GM12891 (cell line): Measurements from ENCODE around the gene HMGN5.

Experiments used
- DNase-seq: peaks from one replicate; pipeline ENCODE4 v3.0.0; 2011; ENCODE audit warnings: low spot score; ENCODE audit not compliant: insufficient read length
- FAIRE-seq: peaks from 2 replicates; lab custom pipeline; 2011; peaks lifted over from hg19 to GRCh38; lab: Jason Lieb, UNC
- PAX5 ChIP-seq: IDR thresholded peaks from 2 replicates; pipeline ENCODE4 v1.6.1; 2011; ENCODE audit warnings: low read length, moderate library complexity, mild to moderate bottlenecking; ENCODE audit not compliant: insufficient read depth, severe bottlenecking
- POLR2A ChIP-seq: IDR thresholded peaks from 2 replicates; pipeline ENCODE4 v1.6.1; 2011; ENCODE audit warnings: low read depth, low read length, control low read depth
- POLR2AphosphoS5 ChIP-seq: IDR thresholded peaks from 2 replicates; pipeline ENCODE4 v1.6.1; 2011; ENCODE audit warnings: low read depth, low read length, control low read depth
- POU2F2 ChIP-seq: IDR thresholded peaks from 2 replicates; pipeline ENCODE4 v1.6.1; 2011; ENCODE audit warnings: low read depth, mild to moderate bottlenecking, control low read depth, low read length, moderate library complexity
- SPI1 ChIP-seq: IDR thresholded peaks from 2 replicates; pipeline ENCODE4 v1.6.1; 2011; ENCODE audit warnings: low read depth, low read length, control low read depth
- TAF1 ChIP-seq: IDR thresholded peaks from 2 replicates; pipeline ENCODE4 v1.6.1; 2011; ENCODE audit warnings: low read depth, low read length, control low read depth

HMGN5 gene

GRCh38 chrX:81208916-81209315, 7.2 kb upstream of the HMGN5 start:
- DNase-seq (no peak), FAIRE-seq (no peak)
- TF ChIP-seq TAF1: no peak
- TF ChIP-seq PAX5: no peak
- TF ChIP-seq POU2F2: no peak
- no peak for TF ChIP-seq POLR2AphosphoS5
- no peak for TF ChIP-seq POLR2A
- no peak for TF ChIP-seq SPI1

DNA sequence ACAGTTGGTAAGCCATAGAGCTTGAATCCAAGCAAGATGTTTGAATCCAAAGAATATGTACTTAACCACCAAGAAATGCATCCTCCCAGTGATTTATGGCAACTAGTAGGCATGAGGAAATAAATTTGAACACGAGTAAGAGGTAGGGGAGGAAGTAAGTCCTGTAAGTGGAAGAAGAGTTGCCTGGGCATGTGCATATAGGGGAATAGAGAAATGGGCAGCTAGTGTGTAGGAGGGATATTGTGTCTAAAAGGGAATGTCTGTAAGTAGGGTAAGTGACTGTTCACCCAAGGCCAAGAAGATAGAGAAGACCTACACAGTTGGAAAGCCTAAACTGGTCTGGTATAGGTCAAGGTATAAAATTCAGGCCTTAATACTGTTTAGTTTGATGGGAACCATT, 4.8 kb upstream of the HMGN5 start:
- no peak for TF ChIP-seq POU2F2
- TF ChIP-seq POLR2AphosphoS5: no peak
- TF ChIP-seq TAF1: no peak
- TF ChIP-seq SPI1: 0 out of 2 replicates have a peak, but pooled peaks have one; percentile 7
- no peak for TF ChIP-seq PAX5
- no peak for TF ChIP-seq POLR2A

DNA sequence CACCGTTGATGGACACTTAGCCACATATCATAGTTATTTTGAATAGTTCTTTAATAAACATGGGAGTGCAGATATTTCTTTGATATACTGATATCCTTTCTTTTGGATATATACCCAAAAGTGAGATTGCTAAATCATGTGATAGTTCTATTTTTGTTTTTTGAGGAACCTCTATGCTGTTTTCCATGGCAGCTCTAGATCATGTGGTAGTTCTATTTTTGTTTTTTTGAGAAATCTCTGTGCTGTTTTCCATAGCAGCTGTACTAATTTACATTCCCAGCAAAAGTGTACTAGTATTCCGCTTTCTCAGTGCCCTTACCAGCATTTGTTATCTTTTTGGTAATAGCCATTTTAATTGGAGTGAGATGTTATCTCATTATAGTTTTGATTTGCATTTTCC, 3.8 kb upstream of the HMGN5 start:
- no peak for TF ChIP-seq POU2F2
- TF ChIP-seq TAF1: no peak
- TF ChIP-seq POLR2A: no peak
- TF ChIP-seq POLR2AphosphoS5: no peak
- TF ChIP-seq PAX5: no peak
- no peak for TF ChIP-seq SPI1
- FAIRE-seq (no peak), DNase-seq (no peak)

More for the DNA sequence above, 4.8 kb upstream of the HMGN5 start:
- DNase-seq: no peak
- no peak for FAIRE-seq

- TF ChIP-seq POLR2AphosphoS5 (no peak), POU2F2 (no peak), TAF1 (no peak), POLR2A (no peak), SPI1 (no peak), PAX5 (no peak)
- FAIRE-seq: no peak
Observed at GRCh38 chrX:81202943-81203342, 1.2 kb upstream of the HMGN5 start.

DNA sequence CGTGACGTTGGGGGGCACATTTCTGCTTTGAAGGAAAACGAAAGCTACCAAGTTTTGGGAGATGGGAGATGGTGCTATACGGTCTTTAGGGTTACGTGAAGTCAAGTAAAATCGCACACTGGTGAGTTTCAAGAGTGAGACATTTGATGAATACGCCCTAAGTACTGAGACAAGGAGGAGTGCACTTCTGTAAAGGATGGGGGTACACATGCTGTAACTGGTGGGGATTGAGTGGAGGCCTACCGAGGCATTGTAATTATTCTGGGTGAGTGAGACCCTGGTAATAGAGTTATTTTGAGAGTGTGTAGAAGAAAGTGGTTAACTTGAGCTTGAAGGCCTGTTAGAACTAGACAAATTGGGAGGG, 725 bp upstream of the HMGN5 start:
- peak; percentile 56 for FAIRE-seq
- no peak for DNase-seq
- TF ChIP-seq TAF1 (no peak), POU2F2 (no peak), POLR2AphosphoS5 (no peak), PAX5 (no peak), SPI1 (no peak), POLR2A (no peak; the same call in 1 of the 2 replicates)

More at GRCh38 chrX:81202943-81203342, 1.2 kb upstream of the HMGN5 start:
- DNase-seq: no peak

DNA sequence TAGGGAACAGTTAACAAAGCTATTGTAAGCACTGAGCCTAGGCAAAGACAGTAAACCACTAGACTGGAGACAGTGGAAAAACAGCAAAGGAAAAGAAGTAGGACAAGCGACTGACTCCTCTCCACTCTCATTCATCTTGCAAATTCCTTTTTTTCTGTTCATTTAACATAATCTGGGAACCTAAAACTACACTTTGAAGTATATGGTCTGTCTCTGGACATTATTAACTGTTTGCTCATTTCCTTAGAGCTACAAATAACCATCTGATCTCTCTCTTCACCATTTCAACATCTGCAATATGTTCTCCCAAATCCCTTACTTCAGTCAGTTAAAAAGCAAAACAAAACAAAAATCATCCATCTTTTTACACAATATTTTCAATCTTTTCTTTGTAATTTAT, 642 bp downstream of the HMGN5 start:
- no peak for DNase-seq
- FAIRE-seq: no peak
- TF ChIP-seq SPI1 (no peak), POLR2A (no peak), TAF1 (no peak), POLR2AphosphoS5 (no peak), POU2F2 (no peak)

GRCh38 chrX:81195712-81196111, 6.0 kb downstream of the HMGN5 start:
- FAIRE-seq: peak; percentile 78
- DNase-seq: no peak
- TF ChIP-seq POLR2AphosphoS5 (no peak), SPI1 (no peak), POLR2A (no peak), POU2F2 (no peak), PAX5 (no peak), TAF1 (no peak)

GRCh38 chrX:81195259-81195658, 6.5 kb downstream of the HMGN5 start:
- TF ChIP-seq PAX5 (no peak), POLR2A (no peak), POLR2AphosphoS5 (no peak), POU2F2 (no peak), SPI1 (no peak), TAF1 (no peak)
- DNase-seq: no peak
- no peak for FAIRE-seq

- TF ChIP-seq POU2F2 (no peak), POLR2AphosphoS5 (no peak), PAX5 (no peak), POLR2A (no peak), SPI1 (no peak), TAF1 (no peak)
- DNase-seq: no peak
- no peak for FAIRE-seq
Observed at GRCh38 chrX:81174286-81174685, 27.4 kb downstream of the HMGN5 start.

DNA sequence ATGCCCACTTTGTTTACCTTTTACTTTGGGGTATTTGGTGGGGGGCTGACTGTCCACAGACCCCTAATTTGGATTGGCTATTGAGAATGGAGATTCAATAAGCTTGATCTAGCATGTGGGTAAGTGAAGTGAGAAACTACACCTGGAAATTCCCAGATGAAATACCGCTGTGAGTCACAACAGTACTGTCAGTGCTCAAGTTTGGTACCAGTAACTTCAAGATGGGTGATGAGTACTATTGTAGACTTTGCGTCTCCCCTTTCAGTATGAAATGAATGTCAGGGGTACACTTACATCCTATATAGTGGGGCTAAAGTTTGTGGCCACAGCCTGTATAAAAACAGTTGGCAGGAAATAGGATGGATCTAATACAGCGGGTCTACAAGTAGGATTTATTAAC, 33.3 kb downstream of the HMGN5 start:
- TF ChIP-seq SPI1: no peak
- no peak for TF ChIP-seq POLR2AphosphoS5
- TF ChIP-seq PAX5: no peak
- TF ChIP-seq TAF1: no peak
- TF ChIP-seq POU2F2: no peak
- TF ChIP-seq POLR2A: no peak
- DNase-seq (no peak), FAIRE-seq (no peak)
